Lower lobe of right lung (tissue), 2 donors: ENCODE results near the gene PLEKHB2. TPM values are rescaled to one million over a fixed set of nuclear protein-coding genes. Genes with fewer than 3 reads are reported as not detected.
"Not testable (repeated sequence)": the region's sequence is repeated elsewhere in the genome, so short reads cannot be mapped to it uniquely, and the experiment has no call there.

Experiments
- ATAC-seq, 2 donors: fragments of 200-7000 bp; cut with Tn5 transposase; one replicate each; pipeline ENCODE4 v1.9.1; 2020 to 2022; ENCODE audit warnings: mild to moderate bottlenecking in 2 of 2, moderate library complexity in 2 of 2
- DNase-seq: peaks from one replicate; pipeline ENCODE4 v3.0.0-alpha.2; 2020
- H3K27ac ChIP-seq: fragments of 200-600 bp; one replicate; pipeline ENCODE4 v1.8.0; 2022
- H3K27me3 ChIP-seq: fragments of 200-600 bp; one replicate; pipeline ENCODE4 v1.8.0; 2022; ENCODE audit warnings: low read depth
- H3K36me3 ChIP-seq: fragments of 200-600 bp; one replicate; pipeline ENCODE4 v1.8.0; 2022; ENCODE audit warnings: mild to moderate bottlenecking
- H3K4me1 ChIP-seq: fragments of 200-600 bp; one replicate; pipeline ENCODE4 v1.8.0; 2022
- H3K4me3 ChIP-seq: fragments of 200-600 bp; one replicate; pipeline ENCODE4 v1.8.0; 2022; ENCODE audit warnings: mild to moderate bottlenecking
- H3K9me3 ChIP-seq: fragments of 200-600 bp; one replicate; pipeline ENCODE4 v1.8.0; 2022
- CTCF ChIP-seq: fragments of 200-600 bp; IDR thresholded peaks from one replicate; pipeline ENCODE4 v1.8.0; 2022; ENCODE audit warnings: antibody characterized with exemption, mild to moderate bottlenecking
- intact Hi-C: fragments of 100-400 bp; cut with DNase I; formaldehyde crosslinking; loops from one replicate; pipeline ENCODE4 v1.11.0; 2022
- total RNA-seq: library from RNA; stranded (reverse); fragmentation: NEBNext Ultra II Directional; extraction: Animal tissue kit (Norgen Biotek cat#: 25700); gene quantifications from one replicate; pipeline ENCODE4 v1.2.1, GENCODE V29; 2021
- donor health status: DM: no; HTN: yes; CAD: no; lungs with severe emphysema.

The PLEKHB2 gene
- total RNA-seq, 1 donor from 2014 or later = 91.4 TPM

- Histone ChIP-seq H3K4me1 (no peaks in the 10 kb centered on the region), H3K9me3 (no peaks in the 10 kb centered on the region), H3K27ac (no peak overlapping the region), H3K4me3 (no peak overlapping the region), H3K36me3 (peaks cover 47% of the 10 kb centered on the region), H3K27me3 (no peaks in the 10 kb centered on the region)
- TF ChIP-seq CTCF = no peak
- no peak for DNase-seq
- intact Hi-C loops = no loop called here
- no peak for ATAC-seq
These were observed 41.4 kb upstream of the PLEKHB2 start for GRCh38 chr2:131063501-131064283.

GRCh38 chr2:131064589-131065512, 40.3 kb upstream of the PLEKHB2 start:
- DNase-seq = no peak
- no peaks in the 10 kb centered on the region for H3K27me3 ChIP-seq
- H3K36me3 ChIP-seq = peaks cover 48% of the 10 kb centered on the region
- no peak overlapping the region for H3K27ac ChIP-seq
- intact Hi-C loops = no loop called here
- no peak for TF ChIP-seq CTCF
- no peak overlapping the region for H3K4me3 ChIP-seq
- no peak for ATAC-seq
- no peaks in the 10 kb centered on the region for H3K4me1 ChIP-seq
- H3K9me3 ChIP-seq = no peaks in the 10 kb centered on the region

- H3K9me3 ChIP-seq = no peaks in the 10 kb centered on the region
- TF ChIP-seq CTCF = no peak
- no peak overlapping the region for H3K27ac ChIP-seq
- H3K4me3 ChIP-seq = no peak overlapping the region
- no peak for DNase-seq
- intact Hi-C loops = no loop called here
- no peak for ATAC-seq
- H3K27me3 ChIP-seq = no peaks in the 10 kb centered on the region
- H3K4me1 ChIP-seq = no peaks in the 10 kb centered on the region
- H3K36me3 ChIP-seq = peaks cover 66% of the 10 kb centered on the region
These were observed 37.5 kb upstream of the PLEKHB2 start for GRCh38 chr2:131067465-131068125.

- H3K27ac ChIP-seq, intact Hi-C loops, ATAC-seq, H3K27me3 ChIP-seq, H3K4me1 ChIP-seq, H3K4me3 ChIP-seq, DNase-seq, H3K9me3 ChIP-seq: not testable (repeated sequence)
- peaks cover 65% of the 10 kb centered on the region for H3K36me3 ChIP-seq
These were observed 37.0 kb upstream of the PLEKHB2 start for GRCh38 chr2:131068172-131068571.

GRCh38 chr2:131075578-131075977, 29.6 kb upstream of the PLEKHB2 start:
- H3K27ac ChIP-seq, DNase-seq, H3K4me3 ChIP-seq, H3K4me1 ChIP-seq, ATAC-seq, H3K9me3 ChIP-seq, H3K27me3 ChIP-seq, intact Hi-C loops: not testable (repeated sequence)
- peaks cover 97% of the 10 kb centered on the region for H3K36me3 ChIP-seq

- no peaks in the 10 kb centered on the region for H3K27me3 ChIP-seq
- H3K27ac ChIP-seq = no peak overlapping the region
- peaks cover 97% of the 10 kb centered on the region for H3K36me3 ChIP-seq
- TF ChIP-seq CTCF = no peak
- DNase-seq (no peak), ATAC-seq (no peak)
- intact Hi-C loops = no loop called here
- peaks cover 7% of the 10 kb centered on the region for H3K4me1 ChIP-seq
- H3K4me3 ChIP-seq = no peak overlapping the region
- H3K9me3 ChIP-seq = no peaks in the 10 kb centered on the region
These were observed 28.4 kb upstream of the PLEKHB2 start for GRCh38 chr2:131076707-131077106.
